T-cell (primary cell): ENCODE measurements around the gene LIMS2. TPM values are rescaled to one million over a fixed set of nuclear protein-coding genes. Genes with fewer than 3 reads are reported as not detected.

Experiments used
- ATAC-seq, 4 experiments: fragments of 200-7000 bp in 3 of 4; fragments of 150-1000 bp in 1 of 4; cut with Tn5 transposase; replicated peaks in 1 of 4; 1 replicate in 3 of 4; 2 replicates in 1 of 4; pipeline ENCODE4 v1.10.0; 2021; ENCODE audit warnings: moderate library complexity in 3 of 4, mild to moderate bottlenecking in 2 of 4, moderate number of reproducible peaks in 1 of 4
- CTCF ChIA-PET, 2 donors: fragments of 300-600 bp; sonication (Branson Sonifier 250); formaldehyde crosslinking; loops; one replicate each; lab custom pipeline; 2022; ENCODE audit warnings: antibody characterized with exemption in 2 of 2; lab: Charles Lee
- POLR2A ChIA-PET, 2 donors: fragments of 300-600 bp; sonication (Branson Sonifier 250); formaldehyde crosslinking; loops; one replicate each; lab custom pipeline; 2022; ENCODE audit warnings: antibody characterized with exemption in 2 of 2; lab: Charles Lee
- DNase-seq, 35 experiments: peaks; one replicate each; pipeline versions ENCODE4 v3.0.0 to v3.0.0-alpha.2; 2013 to 2023
- H3K27ac ChIP-seq: one replicate; pipeline ENCODE4 v1.5.1; 2013; ENCODE audit warnings: low read length
- H3K27me3 ChIP-seq, 2 experiments: replicated peaks in 1 of 2; 1 replicate in 1 of 2; 2 replicates in 1 of 2; pipeline versions ENCODE4 v1.6.1 to v1.7.0; 2013; ENCODE audit warnings: low read length in 1 of 2, mixed read lengths in 1 of 2; ENCODE audit not compliant: control insufficient read depth in 2 of 2, insufficient read depth in 2 of 2; ENCODE audit errors: extremely low read depth in 1 of 2
- H3K36me3 ChIP-seq, 2 donors: 1 replicate in 1 of 2; 2 replicates in 1 of 2; pipeline versions ENCODE4 v1.6.1 to v1.7.0; 2013; ENCODE audit warnings: low read length in 1 of 2; ENCODE audit not compliant: control insufficient read depth in 2 of 2, insufficient read depth in 1 of 2; ENCODE audit errors: extremely low read depth in 1 of 2
- H3K4me1 ChIP-seq, 2 experiments: 1 replicate in 1 of 2; 2 replicates in 1 of 2; pipeline versions ENCODE4 v1.6.1 to v1.7.0; 2013; ENCODE audit warnings: low read length in 2 of 2, mixed read lengths in 1 of 2; ENCODE audit not compliant: insufficient read depth in 2 of 2, control insufficient read depth in 1 of 2; ENCODE audit errors: extremely low read depth in 1 of 2
- H3K4me3 ChIP-seq, 2 donors: 1 replicate in 1 of 2; 2 replicates in 1 of 2; pipeline versions ENCODE4 v1.5.1 to v1.7.0; 2013; ENCODE audit warnings: mild to moderate bottlenecking in 2 of 2, low read length in 1 of 2, moderate library complexity in 1 of 2; ENCODE audit not compliant: control insufficient read depth in 1 of 2; ENCODE audit errors: extremely low read depth in 1 of 2
- H3K9me3 ChIP-seq: 2 replicates; pipeline ENCODE4 v1.7.0; 2013
- H3K27ac Mint-ChIP-seq, 2 donors: one replicate each; pipeline ENCODE4 v1.8.0; 2020 to 2021; ENCODE audit warnings: mild to moderate bottlenecking in 2 of 2, mixed read lengths in 2 of 2
- H3K27me3 Mint-ChIP-seq, 2 donors: one replicate each; pipeline ENCODE4 v1.8.0; 2021 to 2022; ENCODE audit warnings: mixed read lengths in 2 of 2
- H3K36me3 Mint-ChIP-seq: one replicate; pipeline ENCODE4 v1.8.0; 2021; ENCODE audit warnings: mixed read lengths
- H3K4me1 Mint-ChIP-seq, 3 donors: one replicate each; pipeline ENCODE4 v1.8.0; 2020 to 2022; ENCODE audit warnings: mixed read lengths in 3 of 3, mild to moderate bottlenecking in 1 of 3
- H3K4me3 Mint-ChIP-seq, 3 donors: one replicate each; pipeline ENCODE4 v1.8.0; 2020 to 2022; ENCODE audit warnings: mild to moderate bottlenecking in 3 of 3, mixed read lengths in 3 of 3, moderate library complexity in 3 of 3
- H3K9me3 Mint-ChIP-seq, 3 donors: one replicate each; pipeline ENCODE4 v1.8.0; 2020 to 2022; ENCODE audit warnings: mixed read lengths in 3 of 3
- WGBS: methylation state at CpG from one replicate; pipeline ENCODE4 v1.1.5; 2013; ENCODE audit warnings: missing lambda C conversion rate; ENCODE audit not compliant: insufficient coverage; 5-methylcytosine and 5-hydroxymethylcytosine counted together
- total RNA-seq, 35 experiments: library from RNA in 6 of 35; stranded (reverse) in 6 of 35; fragments of 120-200 nt in 1 of 35; gene quantifications; one replicate each; pipeline versions ENCODE4 v1.2.1 to v1.2.4 and lab custom pipeline; 2013 to 2026

The LIMS2 gene
- total RNA-seq, 5 donors from 2014 or later (not counting 1 experiment from before 2014, with no cell fraction given) = 8.4 to 14.8 (median 10.3) TPM

DNA sequence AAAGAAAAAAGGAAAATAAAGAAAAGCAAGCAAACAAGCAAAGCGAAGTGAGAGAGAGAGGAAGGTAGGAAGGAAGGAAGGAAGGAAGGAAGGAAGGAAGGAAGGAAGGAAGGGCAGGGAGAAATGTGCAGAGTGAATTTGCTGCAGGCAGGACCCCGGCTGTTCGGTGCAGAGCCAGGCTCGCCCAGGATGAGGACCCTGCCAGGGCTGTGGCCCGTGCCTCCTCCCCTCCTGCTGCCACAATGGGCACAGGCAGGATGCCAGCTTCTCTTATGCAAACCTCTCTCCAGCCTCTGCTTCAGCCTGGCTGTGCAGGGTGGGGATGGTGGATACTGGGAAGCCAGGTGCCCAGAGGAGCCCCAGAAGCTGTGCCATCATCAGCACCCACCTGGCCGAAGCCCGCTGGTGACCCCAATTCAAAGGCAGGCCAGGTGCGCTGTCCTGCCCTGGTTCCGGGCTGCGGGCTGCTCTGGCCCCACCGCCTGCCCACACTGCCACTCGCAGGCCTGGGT is 26.2 kb downstream of the LIMS2 start:
- ChIA-PET POLR2A (no interaction called here), CTCF (interaction anchor here (1.7 to 5.2 kb wide), 3 partner anchors 9 to 58 kb away, joined by 4 to 39 read pairs (median 35); no protein-coding TSS in a partner anchor)
- WGBS = 23% methylated on average over 5 of the region's 12 CpGs
- Histone ChIP-seq H3K4me3 (no peak overlapping the region), H3K4me1 (peaks cover 8 to 29% of the 10 kb centered on the region in 2 experiments), H3K27me3 (peaks cover 0 to 13% of the 10 kb centered on the region in 2 experiments), H3K9me3 (no peaks in the 10 kb centered on the region), H3K36me3 (no peaks in the 10 kb centered on the region), H3K27ac (no peak overlapping the region)
- Mint-ChIP-seq H3K36me3 (no peaks in the 10 kb centered on the region), H3K4me3 (peak overlapping the region in 1 of 3 donors; percentile 72), H3K27me3 (peaks cover 0 to 3% of the 10 kb centered on the region in 2 donors), H3K27ac (peak overlapping the region in 1 of 2 donors; percentile 2), H3K4me1 (peaks cover 12 to 32% (median 25%) of the 10 kb centered on the region in 3 donors), H3K9me3 (no peaks in the 10 kb centered on the region)
- ATAC-seq (peak; percentile 38 to 77 (median 65)), DNase-seq (peak in 6 of 35 experiments; percentile 13 to 33 (median 26))

DNA sequence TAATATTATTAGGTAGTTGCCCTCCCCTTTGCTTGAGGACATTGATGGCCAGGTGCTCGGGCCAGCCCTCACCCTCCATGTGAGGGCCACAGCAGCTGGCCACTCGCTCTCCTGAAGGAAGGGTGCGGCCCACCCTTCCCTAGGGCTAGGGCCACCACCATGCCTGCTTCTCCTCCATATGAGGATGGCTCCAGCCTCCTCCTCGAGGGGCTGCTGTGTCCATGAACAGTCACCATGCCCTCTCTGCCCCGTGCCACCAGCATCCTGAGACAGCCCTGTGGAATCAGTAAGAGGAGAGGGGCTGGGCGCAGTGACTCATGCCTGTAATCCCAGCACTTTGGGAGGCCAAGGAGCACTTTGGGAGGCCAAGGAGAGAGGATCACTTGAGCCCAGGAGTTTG is 27.0 kb downstream of the LIMS2 start:
- no peaks in the 10 kb centered on the region for H3K9me3 Mint-ChIP-seq
- Histone ChIP-seq H3K36me3 (no peaks in the 10 kb centered on the region), H3K27ac (no peak overlapping the region), H3K4me1 (peaks cover 8 to 32% of the 10 kb centered on the region in 2 experiments), H3K9me3 (no peaks in the 10 kb centered on the region), H3K4me3 (no peak overlapping the region), H3K27me3 (peaks cover 0 to 9% of the 10 kb centered on the region in 2 experiments)
- peak overlapping the region in 1 of 3 donors; percentile 72 for H3K4me3 Mint-ChIP-seq
- H3K27ac Mint-ChIP-seq = peak overlapping the region in 1 of 2 donors; percentile 61
- ATAC-seq (no peak), DNase-seq (no peak)
- H3K36me3 Mint-ChIP-seq = no peaks in the 10 kb centered on the region
- peaks cover 0 to under 1% of the 10 kb centered on the region in 2 donors for H3K27me3 Mint-ChIP-seq
- CTCF ChIA-PET = interaction anchor here in 1 of 2 donors (5.2 kb wide), 1 partner anchor 57 kb away, joined by 35 read pairs; no protein-coding TSS in a partner anchor
- 79% methylated on average over 3 of the region's 6 CpGs for WGBS
- peaks cover 16 to 39% (median 27%) of the 10 kb centered on the region in 3 donors for H3K4me1 Mint-ChIP-seq
- POLR2A ChIA-PET = no interaction called here

DNA sequence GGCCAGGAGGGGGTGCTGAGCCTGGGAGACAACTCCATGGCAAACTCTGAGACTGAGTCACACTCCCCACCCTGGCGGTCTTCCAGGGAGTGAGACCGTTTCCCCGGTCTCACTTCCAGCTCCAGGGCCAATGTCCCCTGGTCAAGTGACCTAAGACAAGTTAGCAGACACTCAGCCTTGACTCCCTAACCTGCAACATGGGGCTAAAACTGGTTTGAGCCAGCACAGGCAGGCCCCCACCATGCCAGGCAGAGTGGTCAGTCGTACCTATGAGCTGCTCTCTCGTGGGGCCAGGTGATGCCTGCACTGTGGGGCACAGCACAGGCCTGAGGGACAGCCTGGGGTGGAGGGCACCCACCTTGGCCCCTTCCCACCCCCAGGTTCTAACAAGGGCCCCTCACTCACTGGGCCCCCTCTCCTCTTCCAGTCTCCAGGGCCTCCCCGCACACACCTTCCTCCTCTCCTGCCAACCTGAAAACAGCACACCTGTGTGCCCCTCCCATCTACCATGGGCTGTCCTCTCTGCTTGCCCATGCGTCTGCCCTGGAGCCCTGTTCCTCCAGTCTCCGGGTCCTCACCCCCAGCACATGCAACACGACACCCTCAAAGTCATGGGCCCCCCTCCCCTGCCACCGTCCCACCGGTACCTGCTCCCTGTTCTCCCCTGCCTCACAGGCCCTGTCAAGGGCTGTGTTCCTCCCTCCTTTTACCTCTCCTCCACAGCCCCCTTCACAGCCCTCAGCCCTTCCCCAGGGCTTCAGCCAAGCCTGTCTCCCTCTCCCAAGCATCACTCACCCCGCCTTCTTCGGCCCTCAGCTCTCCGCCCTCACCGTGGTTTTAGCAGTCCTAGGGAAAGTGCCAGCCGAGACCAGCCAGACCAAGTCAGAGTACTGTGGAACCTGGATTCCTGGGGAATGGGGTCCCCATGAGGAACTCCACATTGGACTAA is 27.8 kb downstream of the LIMS2 start:
- no peaks in the 10 kb centered on the region for H3K36me3 ChIP-seq
- no peaks in the 10 kb centered on the region for H3K36me3 Mint-ChIP-seq
- no peaks in the 10 kb centered on the region for H3K27me3 Mint-ChIP-seq
- ChIA-PET CTCF (interaction anchor here in 1 of 2 donors (5.2 kb wide), 1 partner anchor 56 kb away, joined by 35 read pairs; no protein-coding TSS in a partner anchor), POLR2A (no interaction called here)
- H3K27ac ChIP-seq = no peak overlapping the region
- peak overlapping the region in 1 of 3 donors; percentile 72 for H3K4me3 Mint-ChIP-seq
- no peaks in the 10 kb centered on the region for H3K9me3 ChIP-seq
- peaks cover 11 to 39% of the 10 kb centered on the region in 2 experiments for H3K4me1 ChIP-seq
- 87% methylated on average over 16 of the region's 16 CpGs for WGBS
- peaks cover 0 to 3% of the 10 kb centered on the region in 2 experiments for H3K27me3 ChIP-seq
- peak overlapping the region; percentile 8 to 14 for H3K27ac Mint-ChIP-seq
- peaks cover 19 to 41% (median 30%) of the 10 kb centered on the region in 3 donors for H3K4me1 Mint-ChIP-seq
- no peak overlapping the region for H3K4me3 ChIP-seq
- H3K9me3 Mint-ChIP-seq = no peaks in the 10 kb centered on the region
- DNase-seq (no peak), ATAC-seq (no peak)

DNA sequence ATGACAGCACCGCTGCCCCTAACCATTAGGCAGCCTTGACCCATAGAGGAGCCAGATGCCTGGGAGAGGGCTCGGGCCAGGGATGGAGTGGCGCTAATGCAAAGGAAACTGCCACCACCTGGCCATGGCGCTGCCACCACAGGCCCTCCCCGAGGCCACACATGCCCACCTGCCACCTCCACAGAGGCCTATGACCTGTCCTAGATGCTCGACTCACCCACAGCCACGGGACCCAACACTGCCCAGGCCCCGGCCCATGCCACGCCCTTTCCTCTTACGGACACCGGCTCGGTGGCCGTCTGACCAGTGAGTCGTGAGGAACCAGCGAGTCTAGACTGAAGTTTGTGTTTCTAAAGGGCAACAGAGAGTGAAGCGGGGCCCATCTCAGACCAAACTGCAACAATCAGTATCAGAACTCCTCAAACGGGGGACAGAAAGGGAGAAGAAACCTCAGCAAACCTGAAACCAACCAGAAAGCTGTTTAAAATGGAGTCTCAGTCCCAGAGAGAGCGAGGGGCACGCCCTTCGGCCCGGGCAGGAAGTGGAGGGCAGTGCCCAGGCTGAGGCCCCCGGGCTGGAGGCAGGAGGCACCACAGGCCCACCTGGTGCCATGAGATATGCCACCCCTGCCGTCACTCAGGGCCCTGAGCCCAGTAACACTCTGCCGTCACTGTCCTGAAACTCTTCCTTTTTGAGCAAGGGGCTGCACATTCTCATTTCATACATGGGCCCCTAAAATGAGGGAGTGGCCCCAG is 28.7 kb downstream of the LIMS2 start:
- no peaks in the 10 kb centered on the region for H3K27me3 Mint-ChIP-seq
- H3K4me3 Mint-ChIP-seq = no peak overlapping the region
- no peaks in the 10 kb centered on the region for H3K9me3 Mint-ChIP-seq
- no peak for ATAC-seq
- H3K4me1 ChIP-seq = peaks cover 16 to 47% of the 10 kb centered on the region in 2 experiments
- no peak overlapping the region for H3K27ac ChIP-seq
- no peaks in the 10 kb centered on the region for H3K9me3 ChIP-seq
- H3K27me3 ChIP-seq = peaks cover 0 to 5% of the 10 kb centered on the region in 2 experiments
- H3K36me3 ChIP-seq = no peaks in the 10 kb centered on the region
- no peak overlapping the region for H3K4me3 ChIP-seq
- CTCF ChIA-PET = interaction anchor here in 1 of 2 donors (5.2 kb wide), 1 partner anchor 55 kb away, joined by 35 read pairs; no protein-coding TSS in a partner anchor
- peak overlapping the region in 1 of 2 donors; percentile 45 for H3K27ac Mint-ChIP-seq
- no peaks in the 10 kb centered on the region for H3K36me3 Mint-ChIP-seq
- POLR2A ChIA-PET = no interaction called here
- no peak for DNase-seq
- WGBS = 78% methylated on average over 16 of the region's 24 CpGs
- H3K4me1 Mint-ChIP-seq = peaks cover 21 to 41% (median 35%) of the 10 kb centered on the region in 3 donors

DNA sequence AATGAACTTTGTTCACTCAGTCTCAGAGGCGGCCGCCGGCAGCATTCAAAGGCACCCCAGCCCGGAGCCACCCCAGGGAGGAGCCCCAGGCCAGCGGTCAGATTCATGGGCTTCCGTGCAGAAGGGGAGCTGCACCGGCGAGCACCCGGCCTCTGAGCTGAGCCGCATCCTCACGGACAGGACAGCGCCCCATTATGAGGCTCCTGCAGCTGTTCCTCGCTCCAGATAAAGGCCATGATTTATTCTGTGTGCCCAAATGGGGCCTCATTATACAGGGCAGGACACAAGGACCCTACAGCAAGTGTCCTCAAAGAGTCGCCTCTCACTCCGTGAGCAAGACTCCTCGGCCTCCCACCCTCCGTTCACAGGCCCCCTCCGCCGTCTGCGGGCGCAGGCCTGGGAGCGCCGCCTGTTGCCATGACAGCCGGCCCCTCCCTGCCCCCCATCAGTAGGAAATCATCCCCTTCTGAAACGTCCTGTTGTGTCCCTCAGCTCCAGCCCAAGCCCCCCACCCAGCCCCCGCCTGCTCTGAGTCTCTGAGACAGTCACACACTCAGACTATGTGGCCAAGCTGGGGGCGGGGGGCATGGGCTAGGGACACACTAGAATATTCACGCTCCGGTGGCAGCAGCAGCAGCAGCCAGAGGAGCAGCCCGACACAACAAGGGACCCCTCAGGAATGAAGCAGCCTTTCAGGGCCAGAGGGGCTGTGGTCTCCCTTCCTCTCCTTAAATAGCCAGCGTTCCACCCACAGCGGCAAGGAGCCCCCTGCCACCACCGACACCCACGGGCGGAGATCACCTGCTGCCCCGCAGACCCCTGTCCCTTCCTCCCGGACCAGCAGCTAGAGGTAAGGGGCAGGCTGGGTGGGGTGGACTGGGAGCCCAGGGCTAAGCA is 29.7 kb downstream of the LIMS2 start, which contains the start of gene GPR17:
TSS of gene GPR17 (plus strand) at position 759 of the 897 bp plus-strand sequence. CDS start 4,583 bp downstream, outside the sequence.
- Histone ChIP-seq H3K4me3 (no peak within 1 kb of the TSS), H3K27me3 (peaks cover 0 to 5% of the 10 kb centered on the region in 2 experiments), H3K36me3 (no peaks in the 10 kb centered on the region), H3K9me3 (no peaks in the 10 kb centered on the region), H3K27ac (no peak within 1 kb of the TSS), H3K4me1 (peaks cover 22 to 57% of the 10 kb centered on the region in 2 experiments)
- peaks cover 28 to 45% (median 39%) of the 10 kb centered on the region in 3 donors for H3K4me1 Mint-ChIP-seq
- H3K27me3 Mint-ChIP-seq = no peaks in the 10 kb centered on the region
- no peaks in the 10 kb centered on the region for H3K36me3 Mint-ChIP-seq
- POLR2A ChIA-PET = interaction anchor here in 1 of 2 donors (0.6 kb wide), 1 partner anchor 52 kb away, joined by 3 read pairs; no protein-coding TSS in a partner anchor
- peak within 1 kb of the TSS; percentile 62 to 84 for H3K27ac Mint-ChIP-seq
- no peak for DNase-seq
- CTCF ChIA-PET = interaction anchor here in 1 of 2 donors (0.5 to 1.8 kb wide), 2 partner anchors 22 to 55 kb away, joined by 5 to 9 read pairs; no protein-coding TSS in a partner anchor
- no peaks in the 10 kb centered on the region for H3K9me3 Mint-ChIP-seq
- no peak for ATAC-seq
- 92% methylated on average over 36 of the region's 37 CpGs for whole genome bisulfite sequencing
- H3K4me3 Mint-ChIP-seq = no peak within 1 kb of the TSS
